Activated naive CD8-positive, alpha-beta T cell treated with anti-CD3 and anti-CD28 coated beads for 36 hours (primary cell): ENCODE results near the gene ALAS1. TPM values are rescaled to one million over a fixed set of nuclear protein-coding genes. Genes with fewer than 3 reads are reported as not detected.
"Not testable (repeated sequence)": the region's sequence is repeated elsewhere in the genome, so short reads cannot be mapped to it uniquely, and the experiment has no call there.

Experiments
- DNase-seq: peaks from one replicate; pipeline ENCODE4 v3.0.0; 2021
- H3K27ac Mint-ChIP-seq: one replicate; pipeline ENCODE4 v1.8.0; 2022; ENCODE audit warnings: mild to moderate bottlenecking, moderate library complexity, mixed read lengths
- H3K27me3 Mint-ChIP-seq: one replicate; pipeline ENCODE4 v1.8.0; 2022; ENCODE audit warnings: mild to moderate bottlenecking, mixed read lengths
- H3K36me3 Mint-ChIP-seq: one replicate; pipeline ENCODE4 v1.8.0; 2021; ENCODE audit warnings: mild to moderate bottlenecking, mixed read lengths
- H3K4me1 Mint-ChIP-seq: one replicate; pipeline ENCODE4 v1.8.0; 2021; ENCODE audit warnings: mixed read lengths
- H3K4me3 Mint-ChIP-seq: one replicate; pipeline ENCODE4 v1.8.0; 2022; ENCODE audit warnings: mild to moderate bottlenecking, moderate library complexity, mixed read lengths
- H3K9me3 Mint-ChIP-seq: one replicate; pipeline ENCODE4 v1.8.0; 2022; ENCODE audit warnings: mixed read lengths
- total RNA-seq, 2 experiments: library from RNA; stranded (reverse); gene quantifications; one replicate each; pipeline ENCODE4 v1.2.3, GENCODE V29; 2021

The ALAS1 gene
- total RNA-seq, 2 experiments from 2014 or later = 59.4 to 63.0 TPM

DNA sequence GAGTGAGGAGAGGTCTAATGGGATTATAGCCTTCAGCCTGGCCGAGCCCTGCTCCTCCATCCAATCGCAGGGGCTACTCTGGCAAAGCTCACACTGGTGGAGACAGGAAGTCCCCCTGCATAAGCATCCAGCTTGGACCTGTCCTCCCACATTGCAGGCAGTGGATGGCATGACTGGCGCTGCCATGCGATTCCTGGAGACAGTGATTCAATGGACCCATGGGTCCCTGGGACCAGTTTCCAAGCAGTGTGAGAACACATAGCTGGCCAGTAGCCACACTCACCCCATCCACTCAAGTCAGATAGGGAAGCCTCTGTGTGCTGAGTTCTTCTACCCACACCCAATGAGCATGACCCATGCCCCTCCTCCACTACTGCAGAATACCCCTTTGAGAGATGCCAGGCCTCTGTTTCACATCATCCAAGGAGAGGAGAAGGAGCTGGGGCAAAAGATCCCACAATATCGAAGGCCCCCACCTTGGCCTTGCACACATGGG is 25.6 kb upstream of the ALAS1 start:
- no peak overlapping the region for H3K4me3 Mint-ChIP-seq
- DNase-seq = no peak
- H3K36me3 Mint-ChIP-seq = no peaks in the 10 kb centered on the region
- no peaks in the 10 kb centered on the region for H3K4me1 Mint-ChIP-seq
- H3K9me3 Mint-ChIP-seq = no peaks in the 10 kb centered on the region
- H3K27ac Mint-ChIP-seq = no peak overlapping the region
- H3K27me3 Mint-ChIP-seq = no peaks in the 10 kb centered on the region

DNA sequence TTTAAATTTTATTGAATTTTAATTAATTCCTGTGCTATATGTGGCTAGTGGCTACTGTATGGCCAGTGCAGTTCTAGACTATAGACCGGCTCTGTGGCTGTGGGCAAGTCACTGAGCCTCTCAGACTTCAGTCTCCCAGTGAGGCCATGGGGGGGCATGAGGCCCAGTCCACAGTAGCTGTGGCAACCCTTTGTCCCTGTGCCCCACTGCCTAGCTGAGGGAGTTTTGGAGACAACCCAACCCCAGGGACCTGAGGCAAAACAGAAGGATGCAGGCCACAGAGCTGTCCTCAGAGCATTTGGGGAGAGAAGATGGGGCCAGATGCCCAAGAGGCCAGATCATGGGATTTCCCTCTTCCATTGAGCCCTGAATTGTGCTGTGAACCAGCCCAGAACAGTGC is 24.9 kb upstream of the ALAS1 start:
- Mint-ChIP-seq H3K27ac (no peak overlapping the region), H3K27me3 (no peaks in the 10 kb centered on the region), H3K36me3 (no peaks in the 10 kb centered on the region), H3K4me1 (no peaks in the 10 kb centered on the region), H3K9me3 (no peaks in the 10 kb centered on the region), H3K4me3 (no peak overlapping the region)
- no peak for DNase-seq

DNA sequence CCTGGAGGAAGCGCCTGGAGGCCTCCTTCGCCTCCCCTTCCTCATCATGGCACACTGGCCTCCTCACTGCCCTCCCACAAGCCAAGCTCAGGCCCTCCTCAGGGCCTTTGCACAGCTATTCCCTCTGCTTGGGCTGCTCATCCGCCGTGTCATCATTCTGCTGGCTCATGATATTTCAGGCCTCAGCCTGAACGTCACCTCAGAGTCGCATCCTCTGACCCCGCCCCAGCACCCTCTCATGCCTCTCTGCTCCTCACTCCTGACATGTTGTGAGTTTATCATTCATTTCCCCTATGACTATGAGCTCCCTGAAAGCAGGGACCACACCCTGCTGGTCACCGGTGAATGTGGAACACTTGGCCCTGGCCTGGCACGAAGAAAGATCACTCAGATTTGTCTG is 23.1 kb upstream of the ALAS1 start:
- Mint-ChIP-seq H3K4me1 (no peaks in the 10 kb centered on the region), H3K9me3 (no peaks in the 10 kb centered on the region), H3K27ac (no peak overlapping the region), H3K27me3 (no peaks in the 10 kb centered on the region), H3K4me3 (no peak overlapping the region), H3K36me3 (no peaks in the 10 kb centered on the region)
- DNase-seq = no peak

DNA sequence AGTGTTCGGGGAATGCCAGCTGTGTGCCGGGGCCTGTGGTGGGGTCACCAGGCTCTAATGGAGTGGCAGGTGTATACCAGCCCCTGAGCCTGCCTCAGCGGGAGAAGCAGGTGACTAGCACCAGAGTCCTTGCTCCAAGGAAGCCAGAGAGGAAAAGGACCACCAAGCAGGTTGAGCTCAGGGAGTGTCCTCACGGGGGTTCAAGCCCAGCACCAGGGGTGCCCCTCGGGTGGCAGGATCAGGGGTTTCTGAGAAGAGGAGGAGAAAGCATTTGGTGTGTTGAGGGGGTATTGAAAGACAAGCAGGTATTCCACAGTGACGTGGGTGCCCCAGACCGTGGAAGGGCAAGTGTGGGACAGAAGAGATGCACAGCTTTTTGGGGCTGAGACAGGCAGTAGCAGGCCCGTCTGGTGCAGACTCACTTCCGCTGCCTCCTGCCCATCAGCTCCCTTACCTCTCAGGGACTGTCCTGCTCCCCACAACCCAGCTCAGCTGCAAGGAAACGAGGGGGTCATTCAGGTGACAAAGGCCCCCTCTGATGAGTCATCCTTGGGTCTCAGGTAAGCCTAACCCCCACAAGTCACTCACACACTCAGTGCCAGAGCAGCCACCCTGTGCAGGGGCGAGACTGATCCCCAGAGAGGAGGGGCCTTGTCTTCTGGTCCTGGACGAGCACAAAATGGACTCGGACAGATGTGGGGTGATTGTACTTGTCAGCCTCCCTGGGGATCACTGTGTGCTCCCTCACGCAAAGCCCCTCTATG is 22.4 kb upstream of the ALAS1 start:
- Mint-ChIP-seq H3K9me3 (no peaks in the 10 kb centered on the region), H3K27ac (no peak overlapping the region), H3K4me3 (no peak overlapping the region), H3K4me1 (no peaks in the 10 kb centered on the region), H3K36me3 (no peaks in the 10 kb centered on the region), H3K27me3 (no peaks in the 10 kb centered on the region)
- DNase-seq = no peak

DNA sequence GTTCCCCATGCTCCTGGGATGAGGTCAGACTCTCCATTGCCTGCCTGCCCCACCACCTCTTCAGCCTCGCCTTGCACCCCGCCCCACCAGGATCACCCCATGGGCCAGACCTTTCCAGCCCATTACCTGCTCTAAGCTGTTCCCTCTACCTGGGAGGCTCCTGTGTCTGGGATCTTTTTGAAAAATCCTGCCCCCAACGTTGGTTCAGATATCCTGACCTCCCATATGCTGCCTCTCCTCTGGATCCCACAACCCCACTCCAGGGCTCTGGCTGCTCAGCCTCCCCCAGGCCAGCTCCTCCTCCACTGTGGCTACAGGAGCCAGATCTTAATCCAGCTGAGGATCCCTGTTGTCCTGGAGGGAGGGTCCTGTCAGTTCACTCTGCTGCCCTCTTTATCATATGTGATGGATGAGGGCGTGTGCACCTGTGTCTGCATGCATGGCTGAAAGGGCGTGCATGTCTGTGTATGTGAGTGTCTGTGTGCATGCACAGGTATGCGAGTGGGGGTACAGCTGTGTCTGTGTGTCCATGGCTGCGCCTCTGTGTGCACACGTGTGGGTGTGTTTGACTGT is 21.7 kb upstream of the ALAS1 start:
- H3K36me3 Mint-ChIP-seq = no peaks in the 10 kb centered on the region
- H3K27ac Mint-ChIP-seq = no peak overlapping the region
- DNase-seq = no peak
- H3K4me3 Mint-ChIP-seq = no peak overlapping the region
- no peaks in the 10 kb centered on the region for H3K4me1 Mint-ChIP-seq
- H3K9me3 Mint-ChIP-seq = no peaks in the 10 kb centered on the region
- H3K27me3 Mint-ChIP-seq = no peaks in the 10 kb centered on the region

DNA sequence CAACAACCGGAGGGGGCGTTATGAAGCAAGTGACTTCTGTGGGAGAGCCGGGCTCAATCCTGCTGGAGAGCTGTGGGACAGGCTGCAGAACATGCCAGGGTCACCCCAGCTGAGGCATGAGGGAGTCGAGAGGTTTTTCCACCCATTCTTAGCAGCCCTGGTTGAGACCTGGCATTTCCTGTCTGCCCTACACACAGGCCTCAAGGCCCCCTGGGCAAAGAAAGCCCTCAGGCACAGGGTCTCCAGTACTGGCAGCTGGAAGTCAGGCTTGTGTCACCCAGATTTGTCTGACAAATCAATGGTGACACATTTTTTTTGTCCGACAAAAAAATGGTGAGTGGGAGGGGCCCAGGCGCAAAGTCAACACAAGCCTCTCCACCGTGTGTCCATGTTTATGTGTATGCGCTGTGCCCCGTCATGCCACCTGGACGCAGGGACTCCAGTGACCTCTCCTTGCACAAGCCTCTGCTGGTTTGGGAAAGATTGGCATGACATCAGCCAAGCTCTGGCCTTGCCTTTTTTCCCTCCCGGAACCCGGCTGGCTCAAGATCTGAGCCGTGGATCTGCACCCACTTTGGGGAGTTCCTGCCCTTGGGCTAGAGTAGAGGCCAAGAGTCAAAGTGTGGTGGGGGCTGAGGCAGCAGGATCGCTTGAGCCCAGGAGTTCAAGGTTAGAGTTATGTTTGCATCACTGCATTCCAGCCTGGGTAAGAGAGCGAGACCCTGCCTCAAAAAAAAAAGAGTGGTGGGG is 20.8 kb upstream of the ALAS1 start:
- no peak overlapping the region for H3K4me3 Mint-ChIP-seq
- no peaks in the 10 kb centered on the region for H3K9me3 Mint-ChIP-seq
- no peak overlapping the region for H3K27ac Mint-ChIP-seq
- H3K4me1 Mint-ChIP-seq = no peaks in the 10 kb centered on the region
- no peak for DNase-seq
- H3K36me3 Mint-ChIP-seq = no peaks in the 10 kb centered on the region
- no peaks in the 10 kb centered on the region for H3K27me3 Mint-ChIP-seq

DNA sequence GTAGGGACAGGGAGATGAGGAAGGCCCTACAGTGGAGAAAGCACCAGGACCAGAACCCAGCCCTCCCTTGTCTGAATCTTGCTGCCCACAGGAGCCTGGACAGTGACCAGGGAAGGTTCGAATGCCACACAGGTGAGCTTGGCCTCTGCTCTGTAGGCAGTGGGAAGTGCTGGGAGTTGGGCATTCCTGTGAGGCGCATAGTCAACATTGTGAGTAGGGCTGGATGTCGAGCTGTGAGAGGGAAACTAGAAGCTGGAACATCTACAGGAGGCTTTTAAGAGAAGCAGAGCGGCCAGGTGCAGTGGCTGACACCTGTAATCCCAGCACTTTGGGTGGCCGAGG is 20.3 kb upstream of the ALAS1 start:
- Mint-ChIP-seq H3K27ac (no peak overlapping the region), H3K9me3 (no peaks in the 10 kb centered on the region), H3K36me3 (no peaks in the 10 kb centered on the region), H3K4me3 (no peak overlapping the region), H3K4me1 (no peaks in the 10 kb centered on the region), H3K27me3 (no peaks in the 10 kb centered on the region)
- DNase-seq = no peak

DNA sequence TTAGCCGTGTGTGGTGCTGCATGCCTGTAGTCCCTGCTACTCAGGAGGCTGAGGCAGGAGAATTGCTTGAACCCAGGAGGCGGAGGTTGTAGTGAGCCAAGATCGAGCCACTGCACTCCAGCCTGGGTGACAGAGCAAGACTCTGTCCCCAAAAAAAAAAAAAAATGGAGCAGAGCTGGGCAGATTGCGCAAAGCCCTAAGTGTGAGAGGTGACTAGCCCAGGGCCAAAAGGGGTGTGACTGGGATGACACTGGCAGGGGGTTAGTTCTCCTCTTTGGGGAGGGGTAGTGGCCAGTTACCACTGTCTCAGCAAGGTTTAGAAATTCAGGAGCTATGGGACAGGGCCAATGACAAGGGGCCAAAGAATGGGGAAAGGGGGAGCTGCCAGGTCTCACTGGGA is 19.8 kb upstream of the ALAS1 start:
- H3K36me3 Mint-ChIP-seq, H3K4me3 Mint-ChIP-seq, DNase-seq, H3K27me3 Mint-ChIP-seq, H3K9me3 Mint-ChIP-seq, H3K4me1 Mint-ChIP-seq: not testable (repeated sequence)
- H3K27ac Mint-ChIP-seq = peak overlapping the region; percentile 59

DNA sequence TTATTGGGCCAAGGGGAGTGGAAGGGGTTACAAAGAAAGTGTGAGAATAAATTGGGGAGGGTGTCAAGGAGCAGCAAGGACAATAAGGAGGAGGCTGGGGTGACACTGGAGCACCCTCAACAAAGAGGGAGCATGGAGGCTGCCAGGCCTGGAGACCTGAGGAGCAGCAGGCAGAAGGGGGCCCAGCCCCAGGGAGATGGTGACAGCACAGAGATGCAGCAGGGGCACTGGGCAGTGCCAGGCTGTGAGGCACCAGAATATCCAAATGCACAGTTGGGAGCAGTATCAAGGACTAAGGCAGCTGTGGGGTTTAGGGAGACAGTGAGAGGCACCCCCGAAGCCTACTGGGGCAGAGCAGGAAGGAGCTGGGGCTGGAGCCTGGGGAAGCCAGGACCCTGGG is 19.4 kb upstream of the ALAS1 start:
- Mint-ChIP-seq H3K27me3 (no peaks in the 10 kb centered on the region), H3K9me3 (no peaks in the 10 kb centered on the region), H3K36me3 (no peaks in the 10 kb centered on the region), H3K27ac (peak overlapping the region; percentile 59), H3K4me1 (no peaks in the 10 kb centered on the region), H3K4me3 (no peak overlapping the region)
- DNase-seq = no peak

DNA sequence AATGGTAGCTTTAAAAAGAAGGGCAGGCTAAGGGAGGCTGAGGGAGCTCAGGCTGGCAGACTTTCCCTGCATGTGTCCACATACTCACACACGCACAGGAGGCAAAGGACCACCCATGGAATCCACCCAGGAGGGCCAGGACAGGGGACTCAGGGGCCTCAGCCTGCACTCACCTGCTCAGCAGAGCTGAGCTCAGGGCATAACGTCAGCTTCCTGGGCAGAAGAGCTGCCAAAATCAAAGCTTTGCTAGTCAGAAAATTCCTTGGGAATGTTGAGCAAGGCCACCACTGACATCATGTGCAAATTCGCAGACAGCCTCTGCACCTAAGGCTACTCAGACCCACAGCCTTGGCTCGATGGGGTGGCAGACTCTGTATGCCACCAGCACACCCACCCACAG is 16.4 kb upstream of the ALAS1 start:
- Mint-ChIP-seq H3K4me1 (no peaks in the 10 kb centered on the region), H3K9me3 (no peaks in the 10 kb centered on the region), H3K4me3 (no peak overlapping the region), H3K36me3 (no peaks in the 10 kb centered on the region), H3K27me3 (no peaks in the 10 kb centered on the region), H3K27ac (no peak overlapping the region)
- DNase-seq = no peak

DNA sequence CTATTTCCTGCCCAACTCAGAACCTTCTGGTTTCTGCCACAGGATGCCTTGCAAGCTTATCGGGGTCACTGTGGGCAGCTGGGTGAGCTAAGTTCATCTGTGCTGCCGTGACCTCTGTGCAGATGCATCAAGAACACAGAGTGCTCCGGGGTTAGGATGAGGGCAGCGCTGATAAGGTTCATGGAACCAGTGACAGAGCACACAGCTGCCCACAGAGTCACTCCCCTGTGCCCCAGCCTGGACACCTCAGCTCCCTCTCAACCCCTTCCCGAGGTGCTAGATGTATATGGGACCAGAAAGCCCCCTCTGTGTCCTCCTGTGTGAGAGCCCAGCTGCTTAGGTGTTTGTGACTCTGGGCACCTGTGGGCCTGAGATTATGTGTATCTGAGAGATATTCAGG is 15.8 kb upstream of the ALAS1 start:
- no peak for DNase-seq
- no peaks in the 10 kb centered on the region for H3K36me3 Mint-ChIP-seq
- H3K27ac Mint-ChIP-seq = no peak overlapping the region
- H3K27me3 Mint-ChIP-seq = no peaks in the 10 kb centered on the region
- H3K9me3 Mint-ChIP-seq = no peaks in the 10 kb centered on the region
- no peak overlapping the region for H3K4me3 Mint-ChIP-seq
- H3K4me1 Mint-ChIP-seq = no peaks in the 10 kb centered on the region

DNA sequence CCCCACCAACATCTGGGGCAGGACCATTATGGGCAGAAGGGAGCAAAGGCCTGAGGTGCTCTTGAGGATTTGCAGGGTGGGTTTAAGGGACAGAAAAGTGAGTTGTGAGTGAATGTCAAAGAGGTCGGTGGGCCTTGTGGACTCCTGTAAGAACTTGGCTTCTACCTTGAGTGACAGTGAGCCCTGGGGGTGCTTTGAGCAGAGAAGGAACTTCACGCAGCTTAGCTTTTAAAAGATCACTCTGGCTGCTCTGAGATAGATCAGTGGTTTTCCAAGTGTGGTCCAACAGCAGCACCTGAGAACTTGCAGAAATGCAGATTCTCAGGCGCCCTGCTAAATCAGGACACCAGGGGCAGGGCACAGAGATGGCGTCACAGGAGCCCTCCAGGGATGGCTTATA is 15.3 kb upstream of the ALAS1 start:
- Mint-ChIP-seq H3K36me3 (no peaks in the 10 kb centered on the region), H3K27me3 (no peaks in the 10 kb centered on the region), H3K9me3 (no peaks in the 10 kb centered on the region), H3K4me1 (no peaks in the 10 kb centered on the region), H3K27ac (no peak overlapping the region), H3K4me3 (no peak overlapping the region)
- DNase-seq = no peak

DNA sequence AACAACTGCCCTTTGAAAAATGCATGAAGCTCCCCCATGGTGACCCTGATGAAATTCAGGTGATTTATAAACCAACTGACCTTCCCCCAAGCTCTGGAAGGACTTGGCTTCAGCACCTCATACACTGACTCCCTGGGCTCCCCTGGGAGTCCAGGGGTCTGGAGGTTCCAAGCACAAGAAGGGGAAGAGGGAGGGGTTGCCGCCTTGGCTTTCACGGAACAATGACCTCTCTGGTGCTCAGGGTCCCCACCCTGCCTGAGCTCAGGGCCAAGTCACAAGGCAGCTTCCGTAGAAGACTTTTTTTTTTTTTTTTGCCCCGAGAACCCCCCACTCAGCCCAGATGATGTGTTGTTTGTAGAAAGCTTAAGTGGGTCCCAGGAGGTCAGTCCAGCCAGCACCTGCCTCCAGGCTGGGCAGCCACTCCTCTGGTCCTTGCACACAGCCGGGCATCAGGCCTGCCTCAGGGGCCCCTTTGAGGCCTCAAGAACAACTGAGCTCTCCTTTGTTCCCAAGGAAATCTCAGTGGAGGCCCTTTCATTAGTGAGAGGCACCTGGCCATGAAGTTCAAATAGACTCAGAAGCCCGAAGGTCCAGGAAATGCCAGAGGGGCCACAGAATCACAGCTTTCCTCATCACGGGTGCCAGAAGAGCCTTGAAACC is 14.0 kb upstream of the ALAS1 start:
- H3K4me3 Mint-ChIP-seq = no peak overlapping the region

DNA sequence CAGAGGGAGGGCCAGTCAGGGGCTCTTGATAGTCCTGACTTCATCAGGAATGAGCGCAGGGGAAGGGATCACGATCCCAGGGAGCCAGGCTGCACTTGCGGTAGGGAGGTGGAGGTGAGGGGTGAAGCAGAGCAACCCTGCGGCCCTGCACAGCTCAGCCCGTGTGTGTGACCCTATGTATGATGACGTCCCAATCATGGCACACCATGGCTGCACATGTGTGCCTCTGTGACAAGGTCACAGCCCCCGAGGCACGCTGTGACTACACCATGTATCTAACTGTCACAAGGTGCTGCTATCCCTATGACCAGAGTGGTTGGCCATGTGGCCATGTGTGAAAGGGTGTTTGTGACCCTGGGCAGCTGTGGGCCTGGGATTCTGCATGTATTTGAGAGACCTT is 13.3 kb upstream of the ALAS1 start:
- H3K27me3 Mint-ChIP-seq = no peaks in the 10 kb centered on the region
- H3K27ac Mint-ChIP-seq = no peak overlapping the region
- H3K4me3 Mint-ChIP-seq = no peak overlapping the region
- H3K9me3 Mint-ChIP-seq = no peaks in the 10 kb centered on the region
- no peak for DNase-seq
- H3K4me1 Mint-ChIP-seq = peaks cover 4% of the 10 kb centered on the region
- H3K36me3 Mint-ChIP-seq = no peaks in the 10 kb centered on the region

More for the DNA sequence above, 14.0 kb upstream of the ALAS1 start:
- no peak for DNase-seq
- Mint-ChIP-seq H3K36me3 (no peaks in the 10 kb centered on the region), H3K27ac (no peak overlapping the region), H3K27me3 (no peaks in the 10 kb centered on the region), H3K4me1 (peaks cover under 1% of the 10 kb centered on the region), H3K9me3 (no peaks in the 10 kb centered on the region)

DNA sequence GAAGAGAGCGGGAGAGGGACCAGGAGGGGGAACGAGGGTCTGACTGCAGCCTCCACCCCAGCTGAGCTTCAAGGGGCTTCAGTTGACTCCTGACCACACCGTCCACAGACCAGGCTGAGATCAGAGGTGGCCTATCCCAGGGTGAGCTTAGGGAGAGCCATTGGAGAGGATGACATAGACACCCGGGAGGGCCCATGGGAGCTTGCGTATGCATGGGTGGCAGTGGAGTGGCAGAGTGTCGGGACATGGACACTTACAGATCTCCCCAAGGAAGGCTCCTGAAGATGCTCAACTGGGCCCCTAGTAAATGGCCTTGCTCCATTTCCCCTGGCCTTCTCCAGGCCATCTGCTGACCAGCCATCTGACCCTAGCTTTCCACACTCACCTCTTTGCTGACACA is 12.6 kb upstream of the ALAS1 start:
- peaks cover 4% of the 10 kb centered on the region for H3K4me1 Mint-ChIP-seq
- no peak overlapping the region for H3K27ac Mint-ChIP-seq
- H3K36me3 Mint-ChIP-seq = no peaks in the 10 kb centered on the region
- H3K9me3 Mint-ChIP-seq = no peaks in the 10 kb centered on the region
- DNase-seq = no peak
- H3K27me3 Mint-ChIP-seq = no peaks in the 10 kb centered on the region
- H3K4me3 Mint-ChIP-seq = no peak overlapping the region
